A549 (cell line): ENCODE results near the gene HLA-E.

ENCODE experiments used
- CBX8 ChIP-seq: fragments of 200-600 bp; sonication (generic); IDR thresholded peaks from 2 replicates; pipeline ENCODE4 v1.6.1; 2016
- CHD4 ChIP-seq: fragments of 200-600 bp; sonication (generic); IDR thresholded peaks from 2 replicates; pipeline ENCODE4 v1.6.1; 2016; ENCODE audit warnings: antibody characterized with exemption, mild to moderate bottlenecking, borderline replicate concordance
- MAZ ChIP-seq: fragments of 150-350 bp; IDR thresholded peaks from 2 replicates; pipeline ENCODE4 v1.6.1; 2014; ENCODE audit warnings: antibody characterized with exemption, low read depth, low read length, borderline replicate concordance
- ZFP36 ChIP-seq: fragments of 450-650 bp; IDR thresholded peaks from 2 replicates; pipeline ENCODE4 v1.6.1; 2014; ENCODE audit warnings: borderline replicate concordance; ENCODE audit not compliant: partially characterized antibody
- TF ChIP-seq, protein P1 (sequence below): fragments of >200 bp; sonication (Bioruptor Twin); formaldehyde crosslinking; IDR thresholded peaks from 3 replicates; pipeline ENCODE4 v1.5.1; 2016
- TF ChIP-seq, protein P2 (sequence below): fragments of 200-600 bp; sonication (generic); IDR thresholded peaks from 2 replicates; pipeline ENCODE4 v1.6.1; 2016; ENCODE audit warnings: antibody characterized with exemption, mild to moderate bottlenecking, moderate library complexity

DNA sequence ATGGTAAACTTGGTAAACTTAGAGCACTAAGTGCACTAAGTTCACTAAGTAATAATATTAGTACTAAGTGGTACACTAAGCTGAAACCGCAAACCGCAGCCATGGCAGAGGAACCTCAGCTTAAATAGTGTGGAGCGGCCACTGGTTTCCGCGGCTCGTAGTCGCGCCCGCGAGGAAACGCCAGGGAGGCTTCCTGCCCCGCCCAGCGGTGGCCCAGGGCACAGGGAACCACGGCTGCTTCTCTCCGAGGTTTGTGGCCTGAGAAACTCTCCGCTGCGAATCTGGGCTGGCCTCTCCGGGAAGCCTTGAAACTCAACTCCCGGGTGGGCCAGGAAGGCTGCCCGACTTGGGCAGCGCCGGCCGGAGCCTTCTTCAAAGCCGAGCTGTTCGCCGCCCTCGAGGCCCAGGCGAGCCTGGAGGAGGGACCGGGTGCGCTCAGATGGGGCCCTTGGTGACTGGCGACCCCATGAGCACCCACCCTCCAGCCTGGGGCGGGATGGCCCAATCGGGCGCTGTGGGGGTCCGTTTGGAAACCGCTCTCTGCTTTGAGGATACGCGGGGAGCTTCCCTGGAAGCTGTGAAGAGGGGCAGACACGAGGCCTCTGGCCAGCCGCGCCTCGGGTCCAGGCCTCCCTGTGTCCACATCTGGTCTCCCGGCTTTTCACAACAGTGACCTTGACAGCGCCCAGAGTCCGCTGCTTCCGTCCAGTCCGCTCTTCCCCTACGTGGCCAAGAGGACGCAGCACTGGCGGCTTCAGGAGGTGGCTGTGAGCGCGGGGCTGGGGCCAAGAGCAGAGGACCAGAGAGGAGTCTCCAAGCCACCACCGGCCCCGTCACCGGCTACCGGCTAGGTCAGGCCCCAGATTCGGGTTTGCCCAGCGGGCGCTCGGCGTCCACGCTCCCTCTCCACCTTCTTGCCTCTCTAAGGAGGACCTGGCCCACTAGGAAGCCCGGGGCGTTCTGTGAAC is 25.4 kb upstream of the HLA-E start:
- TF ChIP-seq, protein P1, sequence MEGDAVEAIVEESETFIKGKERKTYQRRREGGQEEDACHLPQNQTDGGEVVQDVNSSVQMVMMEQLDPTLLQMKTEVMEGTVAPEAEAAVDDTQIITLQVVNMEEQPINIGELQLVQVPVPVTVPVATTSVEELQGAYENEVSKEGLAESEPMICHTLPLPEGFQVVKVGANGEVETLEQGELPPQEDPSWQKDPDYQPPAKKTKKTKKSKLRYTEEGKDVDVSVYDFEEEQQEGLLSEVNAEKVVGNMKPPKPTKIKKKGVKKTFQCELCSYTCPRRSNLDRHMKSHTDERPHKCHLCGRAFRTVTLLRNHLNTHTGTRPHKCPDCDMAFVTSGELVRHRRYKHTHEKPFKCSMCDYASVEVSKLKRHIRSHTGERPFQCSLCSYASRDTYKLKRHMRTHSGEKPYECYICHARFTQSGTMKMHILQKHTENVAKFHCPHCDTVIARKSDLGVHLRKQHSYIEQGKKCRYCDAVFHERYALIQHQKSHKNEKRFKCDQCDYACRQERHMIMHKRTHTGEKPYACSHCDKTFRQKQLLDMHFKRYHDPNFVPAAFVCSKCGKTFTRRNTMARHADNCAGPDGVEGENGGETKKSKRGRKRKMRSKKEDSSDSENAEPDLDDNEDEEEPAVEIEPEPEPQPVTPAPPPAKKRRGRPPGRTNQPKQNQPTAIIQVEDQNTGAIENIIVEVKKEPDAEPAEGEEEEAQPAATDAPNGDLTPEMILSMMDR, result no peak
- TF ChIP-seq, protein P2, sequence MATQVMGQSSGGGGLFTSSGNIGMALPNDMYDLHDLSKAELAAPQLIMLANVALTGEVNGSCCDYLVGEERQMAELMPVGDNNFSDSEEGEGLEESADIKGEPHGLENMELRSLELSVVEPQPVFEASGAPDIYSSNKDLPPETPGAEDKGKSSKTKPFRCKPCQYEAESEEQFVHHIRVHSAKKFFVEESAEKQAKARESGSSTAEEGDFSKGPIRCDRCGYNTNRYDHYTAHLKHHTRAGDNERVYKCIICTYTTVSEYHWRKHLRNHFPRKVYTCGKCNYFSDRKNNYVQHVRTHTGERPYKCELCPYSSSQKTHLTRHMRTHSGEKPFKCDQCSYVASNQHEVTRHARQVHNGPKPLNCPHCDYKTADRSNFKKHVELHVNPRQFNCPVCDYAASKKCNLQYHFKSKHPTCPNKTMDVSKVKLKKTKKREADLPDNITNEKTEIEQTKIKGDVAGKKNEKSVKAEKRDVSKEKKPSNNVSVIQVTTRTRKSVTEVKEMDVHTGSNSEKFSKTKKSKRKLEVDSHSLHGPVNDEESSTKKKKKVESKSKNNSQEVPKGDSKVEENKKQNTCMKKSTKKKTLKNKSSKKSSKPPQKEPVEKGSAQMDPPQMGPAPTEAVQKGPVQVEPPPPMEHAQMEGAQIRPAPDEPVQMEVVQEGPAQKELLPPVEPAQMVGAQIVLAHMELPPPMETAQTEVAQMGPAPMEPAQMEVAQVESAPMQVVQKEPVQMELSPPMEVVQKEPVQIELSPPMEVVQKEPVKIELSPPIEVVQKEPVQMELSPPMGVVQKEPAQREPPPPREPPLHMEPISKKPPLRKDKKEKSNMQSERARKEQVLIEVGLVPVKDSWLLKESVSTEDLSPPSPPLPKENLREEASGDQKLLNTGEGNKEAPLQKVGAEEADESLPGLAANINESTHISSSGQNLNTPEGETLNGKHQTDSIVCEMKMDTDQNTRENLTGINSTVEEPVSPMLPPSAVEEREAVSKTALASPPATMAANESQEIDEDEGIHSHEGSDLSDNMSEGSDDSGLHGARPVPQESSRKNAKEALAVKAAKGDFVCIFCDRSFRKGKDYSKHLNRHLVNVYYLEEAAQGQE, result no peak
- TF ChIP-seq CHD4 (no peak), CBX8 (no peak), MAZ (no peak), ZFP36 (no peak)
